Mesendoderm (in vitro differentiated cells): Measurements from ENCODE around the gene NEDD4L.

Experiments
- DNase-seq: peaks from one replicate; pipeline ENCODE4 v3.0.0; 2013
- H2AK5ac ChIP-seq: 2 replicates; pipeline ENCODE4 v1.6.1; 2013; ENCODE audit warnings: low read length, inconsistent platforms
- H2BK120ac ChIP-seq: 2 replicates; pipeline ENCODE4 v1.6.1; 2013; ENCODE audit warnings: low read depth, mild to moderate bottlenecking, low read length, moderate library complexity, mixed read lengths
- H2BK15ac ChIP-seq: replicated peaks from 2 replicates; pipeline ENCODE4 v1.6.1; 2013; ENCODE audit warnings: low read depth, mild to moderate bottlenecking, moderate library complexity
- H2BK5ac ChIP-seq: 2 replicates; pipeline ENCODE4 v1.6.1; 2013; ENCODE audit warnings: low read length, inconsistent platforms
- H3K18ac ChIP-seq: 2 replicates; pipeline ENCODE4 v1.6.1; 2013; ENCODE audit warnings: mild to moderate bottlenecking, low read length, mixed read lengths
- H3K23ac ChIP-seq: one replicate; pipeline ENCODE4 v1.6.1; 2013; ENCODE audit warnings: low read length
- H3K27ac ChIP-seq: 2 replicates; pipeline ENCODE4 v1.5.1; 2013; ENCODE audit warnings: low read depth, mild to moderate bottlenecking, inconsistent platforms, low read length, moderate library complexity
- H3K27me3 ChIP-seq: 2 replicates; pipeline ENCODE4 v1.6.1; 2013; ENCODE audit warnings: low read length, control low read depth, mild to moderate bottlenecking, inconsistent platforms; ENCODE audit not compliant: insufficient read depth, poor library complexity
- H3K36me3 ChIP-seq: 2 replicates; pipeline ENCODE4 v1.6.1; 2013; ENCODE audit warnings: low read length, inconsistent platforms; ENCODE audit not compliant: control insufficient read depth, insufficient read depth
- H3K4ac ChIP-seq: one replicate; pipeline ENCODE4 v1.6.1; 2013; ENCODE audit warnings: low read depth, mild to moderate bottlenecking, low read length, moderate library complexity
- H3K4me1 ChIP-seq: 2 replicates; pipeline ENCODE4 v1.6.1; 2013; ENCODE audit warnings: low read depth, low read length, inconsistent platforms; ENCODE audit not compliant: control insufficient read depth
- H3K4me2 ChIP-seq: 2 replicates; pipeline ENCODE4 v1.6.1; 2013; ENCODE audit warnings: low read length
- H3K4me3 ChIP-seq: 2 replicates; pipeline ENCODE4 v1.5.1; 2013; ENCODE audit warnings: mild to moderate bottlenecking, low read length
- H3K56ac ChIP-seq: one replicate; pipeline ENCODE4 v1.6.1; 2013; ENCODE audit warnings: low read length
- H3K79me1 ChIP-seq: 2 replicates; pipeline ENCODE4 v1.6.1; 2013; ENCODE audit warnings: low read length, inconsistent platforms
- H3K79me2 ChIP-seq: 2 replicates; pipeline ENCODE4 v1.6.1; 2013; ENCODE audit warnings: mild to moderate bottlenecking, low read length; ENCODE audit not compliant: control insufficient read depth, insufficient read depth
- H3K9ac ChIP-seq: 2 replicates; pipeline ENCODE4 v1.6.1; 2013; ENCODE audit warnings: low read length, inconsistent platforms
- H4K5ac ChIP-seq: one replicate; pipeline ENCODE4 v1.6.1; 2013; ENCODE audit warnings: low read length
- H4K8ac ChIP-seq: one replicate; pipeline ENCODE4 v1.6.1; 2013; ENCODE audit warnings: low read depth, mild to moderate bottlenecking, control low read depth, low read length, moderate library complexity
- WGBS: extraction: QIAGEN DNeasy Blood & Tissue Kit; methylation state at CpG from one replicate; pipeline ENCODE4 v1.1.7; 2013; ENCODE audit warnings: low lambda C conversion rate, missing lambda C conversion rate; ENCODE audit not compliant: insufficient coverage; ENCODE audit errors: extremely low coverage; 5-methylcytosine and 5-hydroxymethylcytosine counted together

Gene NEDD4L

DNA sequence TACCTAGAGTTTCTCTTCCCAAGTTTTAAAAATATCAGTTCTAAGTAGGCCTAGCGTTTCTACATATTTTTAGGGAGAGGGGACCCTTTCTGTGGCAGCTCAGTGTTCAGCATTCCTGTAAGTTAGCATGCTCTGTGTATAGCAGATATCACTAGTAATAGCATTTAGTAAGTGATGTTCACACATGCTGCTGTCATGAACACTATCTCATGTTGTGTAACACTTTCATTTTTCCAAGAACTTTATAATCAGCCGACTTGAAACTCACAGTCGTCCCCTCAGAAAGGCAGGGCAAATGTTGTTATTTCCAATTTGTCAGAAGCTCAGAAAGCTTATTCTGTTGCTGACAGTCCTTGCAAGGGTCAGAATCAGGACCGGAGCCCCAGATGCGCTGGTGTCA lies 317.2 kb downstream of the NEDD4L start:
- Histone ChIP-seq H2BK5ac (no peak overlapping the region), H3K4me3 (no peak overlapping the region), H3K18ac (no peak overlapping the region), H3K79me1 (no peaks in the 10 kb centered on the region), H3K79me2 (no peaks in the 10 kb centered on the region), H3K4me1 (no peaks in the 10 kb centered on the region), H2AK5ac (no peak overlapping the region), H3K23ac (no peak overlapping the region), H4K8ac (no peak overlapping the region), H3K4ac (no peak overlapping the region), H2BK120ac (no peak overlapping the region), H3K36me3 (no peaks in the 10 kb centered on the region), H3K27me3 (no peaks in the 10 kb centered on the region), H3K56ac (no peak overlapping the region), H3K27ac (no peak overlapping the region), H2BK15ac (no peak overlapping the region), H4K5ac (no peak overlapping the region), H3K4me2 (no peak overlapping the region), H3K9ac (no peak overlapping the region)
- no CpG with 5 or more reads among the region's 5 CpGs for WGBS
- DNase-seq: no peak

DNA sequence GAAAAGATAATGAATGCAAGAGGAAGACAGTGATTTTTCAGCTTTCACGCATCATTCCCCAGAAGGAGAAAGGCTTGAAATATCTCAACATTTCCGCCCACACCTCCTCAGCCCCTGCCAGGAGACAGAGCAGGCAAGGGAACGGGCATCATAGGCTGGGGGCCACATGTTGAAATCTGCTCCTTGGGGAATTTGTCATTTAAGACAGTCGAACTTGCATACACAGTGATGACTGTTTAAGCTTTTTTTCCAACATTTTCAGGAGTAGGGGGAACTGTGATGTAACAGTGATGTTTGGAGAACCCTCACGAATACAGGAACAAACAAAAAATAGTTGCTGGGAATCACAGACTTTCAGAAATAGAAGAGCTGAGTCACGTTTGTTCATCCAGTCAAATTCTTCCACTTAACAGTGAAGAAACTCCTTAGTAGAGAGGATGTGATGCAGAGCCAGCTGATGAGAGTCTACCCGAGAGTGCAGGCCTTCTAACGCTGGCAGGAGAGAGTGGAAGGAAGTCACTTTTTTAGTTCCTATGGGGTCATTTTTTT lies 318.1 kb downstream of the NEDD4L start:
- Histone ChIP-seq H3K18ac (no peak overlapping the region), H3K23ac (no peak overlapping the region), H3K27ac (no peak overlapping the region), H2BK15ac (no peak overlapping the region), H3K79me1 (no peaks in the 10 kb centered on the region), H3K27me3 (no peaks in the 10 kb centered on the region), H3K4me2 (no peak overlapping the region), H3K9ac (no peak overlapping the region), H3K79me2 (no peaks in the 10 kb centered on the region), H2AK5ac (no peak overlapping the region), H3K36me3 (no peaks in the 10 kb centered on the region), H3K4me3 (no peak overlapping the region), H3K4ac (no peak overlapping the region), H4K8ac (no peak overlapping the region), H3K4me1 (no peaks in the 10 kb centered on the region), H2BK120ac (no peak overlapping the region), H4K5ac (no peak overlapping the region), H3K56ac (no peak overlapping the region), H2BK5ac (no peak overlapping the region)
- no CpG with 5 or more reads among the region's 8 CpGs for WGBS
- no peak for DNase-seq

DNA sequence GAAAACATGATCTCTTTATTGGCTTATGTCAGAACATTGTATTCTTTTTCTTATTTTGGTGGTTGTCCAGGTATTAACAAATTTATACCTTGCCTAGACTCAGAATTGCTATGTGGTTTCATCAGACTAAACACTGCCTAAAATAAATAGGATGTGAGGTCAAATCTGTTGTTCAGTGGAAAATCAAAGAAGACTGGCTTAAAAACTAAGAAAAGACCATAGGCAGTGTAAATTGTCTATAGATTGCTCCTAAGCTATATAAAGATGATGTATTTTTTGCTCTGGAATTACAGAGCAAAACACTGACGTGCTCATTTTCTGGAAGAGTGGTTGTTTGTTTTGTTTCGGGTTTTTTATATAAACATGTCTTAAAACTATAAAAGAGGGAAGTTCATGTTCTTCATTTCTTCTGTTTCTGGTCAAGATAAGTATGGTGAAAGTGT lies 318.8 kb downstream of the NEDD4L start:
- Histone ChIP-seq H3K4me1 (no peaks in the 10 kb centered on the region), H3K79me1 (no peaks in the 10 kb centered on the region), H3K56ac (no peak overlapping the region), H2AK5ac (no peak overlapping the region), H3K4me2 (no peak overlapping the region), H2BK5ac (no peak overlapping the region), H3K9ac (no peak overlapping the region), H2BK120ac (no peak overlapping the region), H3K79me2 (no peaks in the 10 kb centered on the region), H4K5ac (no peak overlapping the region), H3K27me3 (no peaks in the 10 kb centered on the region), H3K18ac (no peak overlapping the region), H3K27ac (no peak overlapping the region), H3K4me3 (no peak overlapping the region), H3K36me3 (no peaks in the 10 kb centered on the region), H3K23ac (no peak overlapping the region), H3K4ac (no peak overlapping the region), H4K8ac (no peak overlapping the region), H2BK15ac (no peak overlapping the region)
- DNase-seq: no peak
- 100% methylated on average over 2 of the region's 2 CpGs for WGBS

DNA sequence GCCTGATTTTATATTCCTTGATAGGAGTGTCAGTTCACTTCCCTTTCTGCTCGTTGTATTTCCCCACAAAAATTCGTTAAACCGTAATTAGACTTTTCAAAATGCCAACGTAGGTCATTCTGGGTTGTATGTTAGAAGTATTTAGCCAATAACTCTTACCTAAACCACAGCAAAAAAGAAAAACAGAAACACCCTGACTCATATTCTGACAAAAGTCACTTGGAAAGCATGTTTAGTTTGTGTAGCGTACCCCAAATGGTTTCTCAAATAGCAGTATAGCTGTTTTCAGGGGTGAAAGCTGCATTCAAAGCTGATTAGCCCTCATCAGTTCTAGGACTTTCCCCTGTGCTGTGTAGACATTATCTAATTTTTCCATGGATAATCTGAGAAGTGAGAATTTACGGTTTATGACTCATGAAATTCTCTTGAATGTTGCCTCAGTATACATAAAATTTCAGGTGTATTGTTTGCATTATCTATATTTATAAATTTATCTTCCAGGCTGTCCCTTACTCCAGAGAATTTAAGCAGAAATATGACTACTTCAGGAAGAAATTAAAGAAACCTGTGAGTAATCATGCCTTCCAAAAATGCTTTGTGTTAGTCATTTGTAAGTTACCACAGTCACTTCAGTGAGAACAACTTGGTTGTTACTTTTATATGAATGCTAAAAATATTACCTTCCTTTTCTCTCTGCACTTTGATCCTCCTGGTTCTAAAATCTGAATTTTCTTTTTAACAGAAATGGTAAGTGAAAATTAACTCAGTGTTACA lies 319.9 kb downstream of the NEDD4L start:
- Histone ChIP-seq H3K27ac (no peak overlapping the region), H3K4me2 (no peak overlapping the region), H2BK15ac (no peak overlapping the region), H4K5ac (no peak overlapping the region), H3K56ac (no peak overlapping the region), H2BK5ac (no peak overlapping the region), H3K23ac (no peak overlapping the region), H3K4me3 (no peak overlapping the region), H3K4ac (no peak overlapping the region), H3K18ac (no peak overlapping the region), H3K4me1 (no peaks in the 10 kb centered on the region), H3K79me1 (no peaks in the 10 kb centered on the region), H3K27me3 (no peaks in the 10 kb centered on the region), H3K79me2 (no peaks in the 10 kb centered on the region), H4K8ac (no peak overlapping the region), H2AK5ac (no peak overlapping the region), H3K36me3 (no peaks in the 10 kb centered on the region), H2BK120ac (no peak overlapping the region), H3K9ac (no peak overlapping the region)
- DNase-seq: no peak
- no CpG with 5 or more reads among the region's 6 CpGs for WGBS

DNA sequence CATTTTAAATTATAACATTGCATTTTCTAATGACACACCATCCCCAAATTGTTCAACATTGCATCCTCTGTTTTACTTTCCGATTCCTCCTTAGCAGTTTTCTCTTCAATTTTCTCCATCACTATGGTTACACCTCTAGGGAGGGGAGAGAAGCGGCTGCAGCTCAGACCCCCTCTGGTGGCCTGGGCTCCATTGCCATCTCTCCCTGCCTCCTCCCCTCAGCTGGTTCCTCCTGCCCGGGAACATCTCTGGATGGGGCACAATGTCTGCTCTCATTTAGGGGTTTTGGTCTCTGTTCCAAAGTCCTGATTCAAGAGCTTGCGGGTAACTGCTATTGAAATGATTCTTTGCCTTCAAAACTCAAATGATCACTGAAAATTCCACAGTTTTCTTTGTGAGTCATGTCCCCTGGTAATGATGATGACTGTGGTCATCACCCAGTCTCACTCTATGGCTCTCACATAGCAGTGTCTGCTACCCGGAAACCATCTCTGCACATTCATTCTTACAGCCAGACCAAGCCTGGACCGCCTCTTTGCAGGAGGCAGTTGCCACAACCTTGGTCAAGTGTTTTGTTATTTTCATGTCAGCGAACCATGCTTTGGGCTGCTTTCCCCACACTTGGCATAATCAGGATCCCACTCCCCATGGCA lies 321.0 kb downstream of the NEDD4L start:
- H3K4me3 ChIP-seq: no peak overlapping the region
- no peaks in the 10 kb centered on the region for H3K36me3 ChIP-seq
- H2AK5ac ChIP-seq: no peak overlapping the region
- H4K8ac ChIP-seq: no peak overlapping the region
- H2BK5ac ChIP-seq: no peak overlapping the region
- H3K4me2 ChIP-seq: no peak overlapping the region
- no peak overlapping the region for H2BK120ac ChIP-seq
- no peak overlapping the region for H4K5ac ChIP-seq
- no CpG with 5 or more reads among the region's 7 CpGs for WGBS
- no peak overlapping the region for H3K4ac ChIP-seq
- no peak overlapping the region for H2BK15ac ChIP-seq
- H3K9ac ChIP-seq: no peak overlapping the region
- no peaks in the 10 kb centered on the region for H3K79me2 ChIP-seq
- no peaks in the 10 kb centered on the region for H3K4me1 ChIP-seq
- H3K56ac ChIP-seq: no peak overlapping the region
- no peak overlapping the region for H3K18ac ChIP-seq
- no peaks in the 10 kb centered on the region for H3K27me3 ChIP-seq
- H3K79me1 ChIP-seq: no peaks in the 10 kb centered on the region
- H3K27ac ChIP-seq: no peak overlapping the region
- no peak overlapping the region for H3K23ac ChIP-seq
- peak; percentile 29 for DNase-seq
